Right renal pelvis (tissue), 4 donors: ENCODE results near the gene PPIH. TPM values are rescaled to one million over a fixed set of nuclear protein-coding genes. Genes with fewer than 3 reads are reported as not detected.

ENCODE experiments used
- polyA plus RNA-seq, 4 donors: library from polyadenylated mRNA; unstranded; fragments of 120-200 nt; gene quantifications; one replicate each; pipeline ENCODE4 v1.2.1, GENCODE V29; 2013; ENCODE audit not compliant: insufficient read length in 4 of 4

The PPIH gene
- polyA plus RNA-seq, 4 donors: 55.8 to 58.1 (median 56.3) TPM

Other genes starting within 250 kb of the PPIH start
- gene ZMYND12, start 202.4 kb upstream of the PPIH start, polyA plus RNA-seq: 1 to 10 TPM; 3.9 to 5.6 (median 4.5) TPM
- 100 to 1,000 TPM in 1 of 4 donors, 10 to 100 TPM in 3; 84.6 to 100 (median 98.9) TPM for gene PPCS, start 201.9 kb upstream of the PPIH start, polyA plus RNA-seq
- 10 to 100 TPM; 15.4 to 19.0 (median 17.1) TPM for gene CCDC30, start 195.1 kb upstream of the PPIH start, polyA plus RNA-seq
- gene YBX1, start 24.0 kb downstream of the PPIH start, polyA plus RNA-seq: 100 to 1,000 TPM; 663 to 691 (median 683) TPM
- gene CLDN19, start 81.8 kb downstream of the PPIH start, polyA plus RNA-seq: 100 to 1,000 TPM in 2 of 4 donors, 10 to 100 TPM in 2; 88.5 to 111 (median 102) TPM
- 10 to 100 TPM; 68.2 to 74.0 (median 71.7) TPM for gene P3H1, start 108.6 kb downstream of the PPIH start, polyA plus RNA-seq
- 10 to 100 TPM in 3 of 4 donors, 1 to 10 TPM in 1; 8.4 to 12.2 (median 11.3) TPM for gene C1orf50, start 108.8 kb downstream of the PPIH start, polyA plus RNA-seq
- under 1 TPM; 0.65 to 1.00 (median 0.84) TPM for gene TMEM269, start 126.6 kb downstream of the PPIH start, polyA plus RNA-seq
- 10 to 100 TPM; 19.9 to 24.1 (median 21.6) TPM for gene ERMAP, start 158.7 kb downstream of the PPIH start, polyA plus RNA-seq
- gene SVBP, start 159.0 kb downstream of the PPIH start, polyA plus RNA-seq: 10 to 100 TPM; 64.8 to 77.6 (median 69.3) TPM
- gene ZNF691, start 188.2 kb downstream of the PPIH start, polyA plus RNA-seq: 10 to 100 TPM; 19.5 to 21.4 (median 20.9) TPM